Activated CD4-positive, alpha-beta T cell treated with anti-CD3 and anti-CD28 coated beads, Interleukin-2, Interleukin-6, amounts not matched to agents 100 ng/mL and 50 ng/mL, durations not matched to agents 16 hours and 8 hours (primary cell): Measurements from ENCODE around the gene INO80C.

Experiments
- DNase-seq: peaks from one replicate; pipeline ENCODE4 v3.0.0-alpha.2; 2020

Gene INO80C

GRCh38 chr18:35418610-35419009, 79.2 kb downstream of the INO80C start:
- no peak for DNase-seq
